Body of pancreas (tissue), 4 donors: Measurements from ENCODE around the gene PIP5K1B. TPM values are rescaled to one million over a fixed set of nuclear protein-coding genes. Genes with fewer than 3 reads are reported as not detected.

Source experiments
- ATAC-seq: fragments of 150-250 bp; one replicate; pipeline ENCODE4 v1.9.1; 2016
- DNase-seq, 4 donors: peaks; one replicate each; pipeline ENCODE4 v3.0.0-alpha.2; 2019
- H3K27ac ChIP-seq, 4 donors: fragments of 200-600 bp; sonication (generic); 1 replicate in 3 of 4; 2 replicates in 1 of 4; pipeline versions ENCODE4 v1.5.1 to v1.6.1; 2016 to 2019; ENCODE audit warnings: mild to moderate bottlenecking in 1 of 4, mixed read lengths in 1 of 4, moderate library complexity in 1 of 4
- H3K27me3 ChIP-seq, 2 donors: fragments of 200-600 bp; sonication (generic); one replicate each; pipeline ENCODE4 v1.6.0; 2016; ENCODE audit warnings: mild to moderate bottlenecking in 1 of 2
- H3K36me3 ChIP-seq, 2 donors: fragments of 200-600 bp; sonication (generic); replicated peaks in 1 of 2; 2 replicates each; pipeline ENCODE4 v1.5.1; 2016; ENCODE audit warnings: low read depth in 2 of 2; ENCODE audit not compliant: insufficient read depth in 1 of 2
- H3K4me1 ChIP-seq: fragments of 200-600 bp; sonication (generic); one replicate; pipeline ENCODE4 v1.6.0; 2016
- H3K4me3 ChIP-seq, 2 donors: fragments of 200-600 bp; sonication (generic); 1 replicate in 1 of 2; 2 replicates in 1 of 2; pipeline ENCODE4 v1.5.1; 2016 to 2019
- H3K9me3 ChIP-seq, 3 donors: fragments of 200-600 bp; sonication (generic); 1 replicate in 2 of 3; 2 replicates in 1 of 3; pipeline ENCODE4 v1.5.1; 2016
- CTCF ChIP-seq, 7 experiments: fragments of 450-650 bp in 4 of 7; fragments of 200-600 bp in 3 of 7; sonication (generic) in 3 of 7; IDR thresholded peaks; one replicate each; pipeline ENCODE4 v1.5.1; 2016 to 2019; ENCODE audit warnings: antibody characterized with exemption in 7 of 7
- POLR2A ChIP-seq, 3 donors: fragments of 450-650 bp; IDR thresholded peaks; one replicate each; pipeline ENCODE4 v1.6.1; 2016; ENCODE audit warnings: antibody characterized with exemption in 3 of 3, mild to moderate bottlenecking in 2 of 3
- WGBS, 2 donors: methylation state at CpG; one replicate each; pipeline ENCODE4 v1.1.5; 2017; 5-methylcytosine and 5-hydroxymethylcytosine counted together
- intact Hi-C: fragments of 100-400 bp; cut with DNase I; formaldehyde crosslinking; loops from one replicate; pipeline ENCODE4 v1.15.1; 2023
- total RNA-seq, 2 donors: library from RNA; depleted of rRNA; stranded (reverse); fragments of >200 nt; gene quantifications; one replicate each; pipeline ENCODE4 v1.1.0, GENCODE V29; 2016

Gene PIP5K1B
- total RNA-seq, 2 donors from 2014 or later: 3.6 to 7.8 TPM

- Histone ChIP-seq H3K4me3 (peak overlapping the region; percentile 65 to 80), H3K27me3 (no peaks in the 10 kb centered on the region), H3K9me3 (no peaks in the 10 kb centered on the region), H3K27ac (peak overlapping the region; percentile 81 to 94 (median 84)), H3K36me3 (no peaks in the 10 kb centered on the region), H3K4me1 (peaks cover 24% of the 10 kb centered on the region)
- ATAC-seq: peak; percentile 25
- intact Hi-C loops: no loop called here
- TF ChIP-seq CTCF (IDR thresholded peaks at IDR 0.05) (peak in 3 of 7 experiments; percentile 15 to 17 (median 17)), POLR2A (IDR thresholded peaks at IDR 0.05) (peak in 1 of 3 donors; percentile 18)
- DNase-seq: peak; percentile 63 to 75 (median 66)
- 0% methylated on average over 7 to 43 of the region's 62 CpGs for WGBS, 2 donors
These were observed 707 bp downstream of the PIP5K1B start for GRCh38 chr9:68705531-68706362.

- TF ChIP-seq CTCF (IDR thresholded peaks at IDR 0.05) (no peak), POLR2A (IDR thresholded peaks at IDR 0.05) (no peak)
- H3K27me3 ChIP-seq: no peaks in the 10 kb centered on the region
- peaks cover 24% of the 10 kb centered on the region for H3K4me1 ChIP-seq
- H3K27ac ChIP-seq: peak overlapping the region; percentile 81 to 94 (median 84)
- intact Hi-C loops: no loop called here
- DNase-seq: no peak
- H3K36me3 ChIP-seq: no peaks in the 10 kb centered on the region
- 8 to 9% methylated on average over 18 to 19 of the region's 19 CpGs for WGBS, 2 donors
- H3K9me3 ChIP-seq: no peaks in the 10 kb centered on the region
- peak overlapping the region; percentile 65 to 80 for H3K4me3 ChIP-seq
- no peak for ATAC-seq
These were observed 1.5 kb downstream of the PIP5K1B start for GRCh38 chr9:68706363-68707201.

GRCh38 chr9:68707801-68708488 is 2.9 kb downstream of the PIP5K1B start:
- no peak overlapping the region for H3K27ac ChIP-seq
- intact Hi-C loops: no loop called here

GRCh38 chr9:68708513-68708912 is 3.5 kb downstream of the PIP5K1B start:
- ATAC-seq: no peak
- peaks cover 24% of the 10 kb centered on the region for H3K4me1 ChIP-seq
- H3K36me3 ChIP-seq: no peaks in the 10 kb centered on the region
- H3K27ac ChIP-seq: no peak overlapping the region
- H3K27me3 ChIP-seq: no peaks in the 10 kb centered on the region
- no peak overlapping the region for H3K4me3 ChIP-seq
- intact Hi-C loops: no loop called here
- DNase-seq: no peak
- TF ChIP-seq POLR2A (IDR thresholded peaks at IDR 0.05): no peak
- no peak for TF ChIP-seq CTCF (IDR thresholded peaks at IDR 0.05)
- H3K9me3 ChIP-seq: no peaks in the 10 kb centered on the region
- WGBS, 2 donors: 83 to 88% methylated on average over 3 of the region's 3 CpGs

More at GRCh38 chr9:68707801-68708488, 2.9 kb downstream of the PIP5K1B start:
- Histone ChIP-seq H3K9me3 (no peaks in the 10 kb centered on the region), H3K4me3 (no peak overlapping the region), H3K27me3 (no peaks in the 10 kb centered on the region), H3K4me1 (peaks cover 24% of the 10 kb centered on the region), H3K36me3 (no peaks in the 10 kb centered on the region)
- DNase-seq (no peak), ATAC-seq (no peak)
- TF ChIP-seq POLR2A (IDR thresholded peaks at IDR 0.05) (no peak), CTCF (IDR thresholded peaks at IDR 0.05) (no peak)
- 74 to 78% methylated on average over 4 of the region's 4 CpGs for WGBS, 2 donors
